ENCODE measurements around the gene CD3G.

GRCh38 chr11:118321386-118322082, 22.6 kb upstream of the CD3G start:
- TF ChIP-seq POLR2A (IDR thresholded peaks at IDR 0.05; ENCODE audit: low read depth) (no peak), CTCF (IDR thresholded peaks at IDR 0.05) (no peak), POLR2AphosphoS5 (IDR thresholded peaks at IDR 0.05) (no peak), EP300 (IDR thresholded peaks at IDR 0.05) (no peak)
